Gastroesophageal sphincter (tissue), 3 donors: ENCODE data around the gene TBL3.
"Not testable (repeated sequence)": the region's sequence is repeated elsewhere in the genome, so short reads cannot be mapped to it uniquely, and the experiment has no call there.

Experiments
- EP300 ChIP-seq: sonication (generic); formaldehyde crosslinking; IDR thresholded peaks from one replicate; pipeline ENCODE4 v1.6.1; 2017; ENCODE audit warnings: antibody characterized with exemption, mild to moderate bottlenecking
- POLR2A ChIP-seq, 2 donors: fragments of 450-650 bp; IDR thresholded peaks; one replicate each; pipeline ENCODE4 v1.6.1; 2017; ENCODE audit warnings: antibody characterized with exemption in 2 of 2, mild to moderate bottlenecking in 2 of 2, moderate library complexity in 1 of 2
- POLR2AphosphoS5 ChIP-seq: sonication (generic); formaldehyde crosslinking; IDR thresholded peaks from one replicate; pipeline ENCODE4 v1.6.1; 2017; ENCODE audit warnings: antibody characterized with exemption
- TF ChIP-seq, protein P1 (sequence below), 4 experiments: fragments of 200-600 bp in 2 of 4; fragments of 450-650 bp in 2 of 4; sonication (generic) in 1 of 4; IDR thresholded peaks; one replicate each; pipeline ENCODE4 v1.5.1; 2017 to 2019; ENCODE audit warnings: antibody characterized with exemption in 4 of 4, mild to moderate bottlenecking in 2 of 4, moderate library complexity in 2 of 4

DNA sequence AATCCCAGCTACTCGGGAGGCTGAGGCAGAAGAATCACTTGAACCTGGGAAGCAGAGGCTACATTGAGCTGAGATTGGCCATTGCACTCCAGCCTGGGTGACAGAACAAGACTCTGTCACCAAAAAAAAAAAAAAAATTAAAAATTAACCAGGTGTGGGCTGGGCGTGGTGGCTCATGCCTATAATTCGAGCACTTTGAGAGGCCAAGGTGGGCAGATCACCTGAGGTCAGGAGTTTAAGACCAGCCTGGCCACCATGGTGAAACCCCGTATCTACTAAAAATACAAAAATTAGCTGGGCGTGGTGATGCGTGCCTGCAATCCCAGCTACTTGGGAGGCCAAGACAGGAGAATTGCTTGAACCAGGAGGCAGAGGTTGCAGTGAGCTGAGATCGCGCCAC lies 32.0 kb upstream of the TBL3 start:
- TF ChIP-seq, protein P1, sequence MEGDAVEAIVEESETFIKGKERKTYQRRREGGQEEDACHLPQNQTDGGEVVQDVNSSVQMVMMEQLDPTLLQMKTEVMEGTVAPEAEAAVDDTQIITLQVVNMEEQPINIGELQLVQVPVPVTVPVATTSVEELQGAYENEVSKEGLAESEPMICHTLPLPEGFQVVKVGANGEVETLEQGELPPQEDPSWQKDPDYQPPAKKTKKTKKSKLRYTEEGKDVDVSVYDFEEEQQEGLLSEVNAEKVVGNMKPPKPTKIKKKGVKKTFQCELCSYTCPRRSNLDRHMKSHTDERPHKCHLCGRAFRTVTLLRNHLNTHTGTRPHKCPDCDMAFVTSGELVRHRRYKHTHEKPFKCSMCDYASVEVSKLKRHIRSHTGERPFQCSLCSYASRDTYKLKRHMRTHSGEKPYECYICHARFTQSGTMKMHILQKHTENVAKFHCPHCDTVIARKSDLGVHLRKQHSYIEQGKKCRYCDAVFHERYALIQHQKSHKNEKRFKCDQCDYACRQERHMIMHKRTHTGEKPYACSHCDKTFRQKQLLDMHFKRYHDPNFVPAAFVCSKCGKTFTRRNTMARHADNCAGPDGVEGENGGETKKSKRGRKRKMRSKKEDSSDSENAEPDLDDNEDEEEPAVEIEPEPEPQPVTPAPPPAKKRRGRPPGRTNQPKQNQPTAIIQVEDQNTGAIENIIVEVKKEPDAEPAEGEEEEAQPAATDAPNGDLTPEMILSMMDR (IDR thresholded peaks at IDR 0.05): not testable (repeated sequence)
- TF ChIP-seq EP300; POLR2A (IDR thresholded peaks at IDR 0.05); POLR2AphosphoS5: not testable (repeated sequence)
